Stimulated activated CD4-positive, alpha-beta T cell treated with anti-CD3 and anti-CD28 coated beads, Interleukin-4, amount 100 ng/mL, for 24 hours (primary cell): ENCODE results near the gene TLE6.
"Not testable (repeated sequence)": the region's sequence is repeated elsewhere in the genome, so short reads cannot be mapped to it uniquely, and the experiment has no call there.

Source experiments
- DNase-seq: peaks from one replicate; pipeline ENCODE4 v3.0.0-alpha.2; 2020

Gene TLE6

DNA sequence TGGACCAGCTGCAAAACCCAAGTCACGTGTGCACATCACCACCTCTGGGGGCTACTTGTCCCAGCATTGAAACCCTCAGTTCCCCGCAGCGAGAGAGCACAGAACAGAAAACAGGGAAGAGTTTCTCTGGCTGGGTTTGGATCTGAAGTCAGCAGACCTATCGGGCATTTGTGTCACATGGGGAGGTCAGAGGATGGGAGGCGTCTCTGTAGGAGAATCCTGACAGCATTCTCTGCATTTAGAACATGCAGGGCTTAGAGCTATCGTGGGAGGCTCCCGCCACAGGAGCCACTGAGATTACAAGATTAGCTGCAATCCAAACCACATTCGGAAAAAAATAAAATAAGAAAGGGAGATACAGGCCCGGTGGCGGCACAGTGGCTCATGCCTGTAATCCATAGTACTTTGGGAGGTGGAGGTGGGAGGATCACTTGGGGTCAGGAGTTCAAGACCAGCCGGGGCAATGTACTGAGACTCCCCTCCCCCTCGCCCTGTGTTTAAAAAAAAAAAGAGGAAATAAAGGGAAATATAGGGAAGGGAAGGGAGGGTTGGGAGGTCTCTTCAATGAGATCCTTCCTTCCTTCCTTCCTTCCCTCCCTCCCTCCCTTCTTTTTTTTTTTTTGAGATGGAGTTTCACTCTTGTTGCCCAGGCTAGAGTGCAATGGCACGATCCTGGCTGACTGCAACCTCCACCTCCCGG is 2.9 kb upstream of the TLE6 start:
- DNase-seq = no peak

DNA sequence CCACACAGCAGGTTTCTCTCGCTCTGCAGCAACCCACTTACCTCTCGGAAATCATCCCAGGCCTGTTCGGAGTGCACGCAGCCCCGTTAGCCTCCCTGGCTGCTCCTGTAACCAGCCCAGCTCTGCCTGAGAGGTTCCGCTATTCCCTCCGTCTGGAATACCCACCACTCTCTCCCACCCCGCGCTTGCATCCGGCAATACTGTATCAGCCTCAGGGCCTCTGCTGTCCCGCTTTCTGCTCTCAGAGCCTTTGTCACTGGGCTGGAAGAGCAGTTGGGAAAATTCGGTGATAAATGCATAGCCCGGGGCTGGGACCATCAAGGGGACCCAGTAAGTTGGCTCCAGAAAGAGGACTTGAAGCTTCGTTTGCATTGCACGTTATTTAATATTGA is 759 bp upstream of the TLE6 start:
- no peak for DNase-seq

DNA sequence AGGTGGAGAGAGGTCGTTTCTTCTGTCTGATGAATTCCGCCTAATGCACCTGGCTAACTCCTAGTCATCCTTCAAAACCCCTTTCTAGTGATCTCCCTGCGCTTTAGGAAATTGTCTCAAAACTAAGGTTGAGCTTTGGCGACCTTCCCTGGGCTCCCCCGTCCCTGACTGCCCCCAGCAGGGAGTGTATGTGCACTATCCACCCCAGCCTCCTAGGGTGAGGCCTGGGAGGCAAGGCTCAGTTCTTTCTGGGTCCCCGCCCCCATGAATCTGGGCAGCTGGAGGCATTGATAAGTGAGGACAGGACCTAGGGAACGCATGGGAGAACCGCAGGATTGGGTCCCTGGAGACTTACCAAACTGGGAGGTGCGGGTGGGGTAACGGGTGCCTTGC is 378 bp downstream of the TLE6 start:
- no peak for DNase-seq

DNA sequence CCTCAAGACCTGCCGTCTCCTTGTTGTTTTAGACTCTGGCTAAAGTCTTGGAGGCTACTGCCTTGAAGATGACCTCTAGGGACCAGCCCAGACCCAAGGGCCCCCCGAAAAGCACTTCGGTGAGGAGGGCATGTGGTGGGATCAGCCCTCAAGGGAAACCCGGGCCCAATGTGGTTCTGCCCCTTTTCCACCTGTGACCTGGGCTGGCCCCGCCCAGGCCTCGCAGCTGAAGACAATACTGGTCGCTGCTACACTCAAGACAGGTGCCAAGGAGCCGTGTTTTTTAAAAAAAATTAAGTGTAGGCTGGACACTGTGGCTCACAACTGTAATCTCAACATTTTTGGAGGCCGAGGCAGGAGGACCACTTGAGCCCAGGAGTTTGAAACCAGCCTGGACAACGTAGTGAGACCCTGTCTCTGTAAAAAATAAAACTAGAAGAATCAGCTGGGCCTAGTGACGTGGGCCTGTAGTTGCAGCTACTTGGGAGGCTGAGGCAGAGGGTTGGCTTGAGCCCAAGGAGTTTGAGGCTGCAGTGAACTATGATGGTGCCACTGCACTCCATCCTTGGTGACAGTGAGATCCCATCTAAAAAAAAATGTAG is 903 bp downstream of the TLE6 start:
- DNase-seq = no peak

DNA sequence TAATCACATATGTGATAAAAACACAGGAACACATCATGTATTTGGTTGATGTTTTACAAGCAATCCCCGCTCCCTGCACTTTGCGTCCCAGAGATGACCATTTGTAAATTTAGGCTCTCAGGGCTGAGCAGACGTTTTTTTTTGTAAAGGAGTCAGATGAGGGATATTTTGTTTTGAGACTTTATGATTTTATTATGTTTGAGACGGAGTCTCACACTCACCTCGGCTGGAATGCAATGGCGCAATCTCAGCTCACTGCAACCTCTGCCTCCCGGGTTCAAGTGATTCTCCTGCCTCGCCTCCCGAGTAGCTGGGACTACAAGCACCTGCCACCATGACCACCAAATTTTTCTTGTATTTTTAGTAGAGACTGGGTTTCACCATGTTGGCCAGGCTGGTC is 1.4 kb downstream of the TLE6 start:
- DNase-seq = no peak

GRCh38 chr19:2981898-2982297 is 4.5 kb downstream of the TLE6 start:
- no peak for DNase-seq

GRCh38 chr19:2982561-2982960 is 5.2 kb downstream of the TLE6 start:
- DNase-seq = no peak

DNA sequence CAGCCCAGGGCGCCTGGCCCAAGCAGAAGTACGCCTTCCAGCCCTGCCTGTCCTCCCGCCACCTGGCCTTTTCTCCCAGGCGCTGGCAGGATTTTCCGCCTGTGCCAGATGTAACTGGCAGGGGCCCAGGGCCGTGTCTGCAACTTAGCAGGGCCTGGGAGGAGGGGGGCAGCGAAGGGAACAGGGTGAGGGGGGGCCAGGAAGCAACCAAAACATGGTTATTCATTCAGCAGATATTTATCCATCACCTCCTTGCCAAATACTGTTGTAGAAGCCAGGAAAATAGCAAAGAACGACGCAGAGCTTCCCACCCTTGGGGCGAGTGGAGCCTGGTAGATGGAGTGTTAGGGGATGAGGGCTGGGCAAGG is 5.6 kb downstream of the TLE6 start:
- DNase-seq = no peak

GRCh38 chr19:2983351-2984214 is 6.2 kb downstream of the TLE6 start:
- no peak for DNase-seq

GRCh38 chr19:2984215-2984528 is 6.8 kb downstream of the TLE6 start:
- no peak for DNase-seq

DNA sequence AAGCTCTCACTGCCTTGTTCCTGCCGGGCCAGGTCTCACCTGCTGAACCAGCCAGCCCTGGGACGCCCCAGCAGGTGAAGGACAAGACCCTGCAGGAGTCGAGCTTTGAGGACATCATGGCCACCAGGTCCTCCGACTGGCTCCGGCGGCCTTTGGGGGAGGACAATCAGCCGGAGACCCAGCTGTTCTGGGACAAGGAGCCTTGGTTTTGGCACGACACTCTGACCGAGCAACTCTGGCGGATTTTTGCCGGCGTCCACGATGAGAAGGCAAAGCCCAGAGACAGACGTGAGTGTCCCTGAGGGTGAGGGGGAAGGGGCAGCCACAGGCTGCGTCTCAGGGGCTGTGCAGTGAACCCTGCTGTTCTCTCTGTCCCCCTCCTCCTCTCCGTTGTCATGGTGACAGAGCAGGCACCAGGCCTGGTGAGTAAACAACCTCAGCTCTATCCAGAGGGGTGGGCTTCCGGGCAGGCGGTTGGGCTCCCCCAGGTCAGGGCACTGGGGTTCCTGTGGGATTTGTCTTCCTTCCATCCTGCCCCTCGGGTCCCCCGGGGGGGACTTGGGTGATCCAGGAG is 9.7 kb downstream of the TLE6 start:
- DNase-seq = no peak

DNA sequence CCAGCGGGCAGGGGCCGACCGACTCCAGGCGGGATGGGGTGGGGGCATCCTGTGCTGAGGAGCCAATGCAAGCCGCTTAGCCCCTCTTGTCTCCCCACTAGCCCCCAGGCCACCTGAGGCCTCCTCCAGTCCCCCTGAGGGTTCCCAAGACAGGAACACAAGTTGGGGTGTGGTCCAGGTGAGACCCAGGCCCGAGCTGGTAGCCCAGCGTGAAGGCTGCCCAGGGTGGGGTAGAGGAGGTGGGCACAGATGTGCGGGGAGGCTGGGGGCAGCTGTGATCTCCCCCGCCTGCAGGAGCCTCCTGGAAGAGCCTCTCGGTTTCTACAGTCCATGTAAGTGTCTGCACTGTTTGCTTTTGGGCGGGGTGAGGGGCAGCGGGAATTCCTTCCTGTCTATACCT is 10.4 kb downstream of the TLE6 start:
- no peak for DNase-seq

- DNase-seq = no peak
Measured at GRCh38 chr19:2988568-2988967, 11.2 kb downstream of the TLE6 start.

DNA sequence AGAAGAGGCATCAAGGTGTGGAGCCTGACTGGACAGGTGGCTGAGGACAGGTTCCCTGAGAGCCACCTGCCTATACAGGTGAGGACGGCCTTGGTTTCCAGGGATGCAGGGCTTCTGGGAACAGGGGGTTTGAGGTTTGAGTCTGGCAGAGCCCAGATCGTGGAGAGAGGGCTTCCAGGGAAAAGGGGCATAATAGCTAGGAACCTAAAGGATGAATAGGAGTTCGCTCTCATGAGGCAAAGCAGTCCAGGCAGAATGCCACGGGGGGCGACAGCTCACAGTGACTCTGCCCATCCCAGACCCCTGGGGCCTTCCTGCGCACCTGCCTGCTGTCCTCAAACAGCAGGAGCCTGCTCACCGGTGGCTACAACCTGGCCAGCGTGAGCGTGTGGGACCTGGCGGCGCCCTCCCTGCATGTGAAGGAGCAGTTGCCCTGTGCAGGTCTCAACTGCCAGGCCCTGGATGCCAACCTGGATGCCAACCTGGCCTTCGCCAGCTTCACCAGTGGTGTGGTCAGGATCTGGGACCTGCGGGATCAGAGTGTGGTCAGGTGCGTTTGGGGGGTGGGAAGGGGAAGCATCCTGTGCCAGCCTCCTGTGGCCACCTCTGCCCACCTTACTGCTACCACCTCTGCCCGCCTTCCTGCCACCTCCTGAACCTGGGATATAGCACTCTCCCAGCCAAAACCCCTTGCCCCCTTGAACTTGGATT is 12.0 kb downstream of the TLE6 start:
- DNase-seq = no peak

DNA sequence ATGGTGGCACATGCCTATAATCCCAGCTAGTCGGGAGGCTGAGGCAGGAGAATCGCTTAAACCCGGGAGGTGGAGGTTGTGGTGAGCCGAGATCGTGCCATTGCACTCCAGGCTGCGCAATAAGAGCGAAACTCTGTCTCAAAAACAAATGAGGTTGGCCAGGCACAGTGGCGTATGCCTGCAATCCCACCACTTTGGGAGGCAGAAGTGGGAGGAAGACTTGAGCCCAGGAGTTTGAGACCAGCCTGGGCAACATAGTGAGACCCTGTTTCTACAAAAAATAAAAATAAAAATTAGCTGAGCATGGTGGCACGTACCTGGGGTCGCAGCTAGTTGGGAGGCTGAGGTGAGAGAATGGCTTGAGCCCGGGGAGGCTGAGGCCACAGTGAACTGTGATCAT is 15.0 kb downstream of the TLE6 start:
- DNase-seq = not testable (repeated sequence)

- no peak for DNase-seq
Measured at GRCh38 chr19:2992958-2993357, 15.6 kb downstream of the TLE6 start.

DNA sequence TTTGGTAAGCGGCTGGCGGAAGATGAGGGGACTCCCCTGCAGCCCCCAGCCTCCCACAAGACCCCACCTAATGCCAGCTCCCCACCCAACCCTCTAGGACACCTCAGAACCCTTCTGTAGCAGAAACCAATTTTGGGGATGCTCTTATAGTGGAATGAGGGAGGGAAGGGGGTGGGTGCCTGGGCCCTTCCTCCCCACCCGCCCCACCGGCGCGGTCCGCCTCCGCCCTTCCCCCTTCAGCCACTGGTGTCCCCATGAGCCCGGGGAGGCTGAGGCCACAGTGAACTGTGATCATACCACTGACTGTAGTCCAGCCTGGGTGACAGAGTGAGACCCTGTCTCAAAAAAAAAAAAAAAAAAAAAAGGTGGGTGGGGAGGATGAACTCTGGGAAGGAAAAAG is 16.2 kb downstream of the TLE6 start:
- DNase-seq = no peak

DNA sequence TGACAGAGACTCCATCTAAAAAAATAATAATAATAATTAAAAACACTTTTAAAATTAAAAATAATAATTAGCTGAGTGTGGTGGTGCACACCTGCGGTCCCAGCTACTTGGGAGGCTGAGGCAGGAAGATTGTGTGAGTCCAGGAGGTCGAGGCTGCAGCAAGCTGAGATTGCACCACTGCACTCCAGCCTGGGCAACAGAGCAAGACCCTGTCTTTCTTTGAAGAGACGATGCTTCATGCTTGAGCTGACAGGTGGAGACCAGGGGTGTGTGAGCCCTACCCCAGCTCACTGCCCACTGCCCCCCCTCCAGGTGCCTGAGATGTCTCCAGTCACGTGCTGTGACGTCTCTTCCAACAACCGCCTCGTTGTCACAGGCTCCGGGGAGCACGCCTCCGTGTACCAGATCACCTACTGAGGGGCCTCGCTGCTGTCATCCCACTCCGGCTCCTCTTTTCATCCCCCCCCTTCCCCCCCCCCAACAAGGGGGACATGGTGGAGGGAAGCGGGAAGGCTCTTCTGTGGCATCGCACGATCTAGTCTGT is 17.3 kb downstream of the TLE6 start:
- DNase-seq = no peak

GRCh38 chr19:2997720-2998119 is 20.4 kb downstream of the TLE6 start:
- DNase-seq = no peak

GRCh38 chr19:2998642-2999041 is 21.3 kb downstream of the TLE6 start:
- no peak for DNase-seq

DNA sequence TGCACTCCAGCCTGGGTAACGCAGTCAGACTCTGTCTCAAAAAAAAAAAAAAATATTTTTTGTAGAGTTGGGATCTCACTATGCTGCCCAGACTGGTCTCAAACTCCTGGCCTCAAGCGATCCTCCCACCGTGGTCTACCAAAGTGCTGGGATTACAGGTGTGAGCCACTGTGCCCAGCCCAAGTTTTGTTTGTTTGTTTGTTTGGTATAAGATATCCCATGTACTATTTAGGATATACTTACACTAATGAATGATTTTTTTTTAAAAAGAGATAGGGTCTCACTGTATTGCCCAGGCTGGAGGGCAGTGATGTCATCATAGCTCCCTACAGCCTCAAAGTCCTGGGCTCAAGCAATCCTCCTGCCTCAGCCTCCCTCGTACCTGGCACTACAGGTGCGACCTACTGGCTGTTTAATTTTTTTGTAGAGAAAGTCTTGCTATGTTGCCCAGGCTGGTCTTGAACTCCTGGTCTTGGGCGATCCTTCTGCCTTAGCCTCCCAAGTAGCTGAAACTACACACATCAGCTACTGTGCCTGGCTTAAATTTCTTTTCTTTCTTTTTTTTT is 24.0 kb downstream of the TLE6 start:
- no peak for DNase-seq

GRCh38 chr19:3003046-3003445 is 25.7 kb downstream of the TLE6 start:
- no peak for DNase-seq

GRCh38 chr19:3004522-3004921 is 27.2 kb downstream of the TLE6 start:
- no peak for DNase-seq
